H54 (cell line): Measurements from ENCODE around the gene GRIK2.

Source experiments
- DNase-seq: peaks from one replicate; pipeline ENCODE4 v3.0.0; 2011; ENCODE audit warnings: low spot score, mixed read lengths; ENCODE audit not compliant: insufficient read length
- FAIRE-seq: peaks from 3 replicates; lab custom pipeline; 2011; peaks lifted over from hg19 to GRCh38; lab: Jason Lieb, UNC
- POLR2A ChIP-seq: IDR thresholded peaks from 2 replicates; pipeline ENCODE4 v1.6.1; 2011; ENCODE audit warnings: low read depth, mild to moderate bottlenecking, low read length

Gene GRIK2

GRCh38 chr6:101522254-101522653, 128.7 kb downstream of the GRIK2 start:
- no peak for TF ChIP-seq POLR2A
- no peak for FAIRE-seq

DNA sequence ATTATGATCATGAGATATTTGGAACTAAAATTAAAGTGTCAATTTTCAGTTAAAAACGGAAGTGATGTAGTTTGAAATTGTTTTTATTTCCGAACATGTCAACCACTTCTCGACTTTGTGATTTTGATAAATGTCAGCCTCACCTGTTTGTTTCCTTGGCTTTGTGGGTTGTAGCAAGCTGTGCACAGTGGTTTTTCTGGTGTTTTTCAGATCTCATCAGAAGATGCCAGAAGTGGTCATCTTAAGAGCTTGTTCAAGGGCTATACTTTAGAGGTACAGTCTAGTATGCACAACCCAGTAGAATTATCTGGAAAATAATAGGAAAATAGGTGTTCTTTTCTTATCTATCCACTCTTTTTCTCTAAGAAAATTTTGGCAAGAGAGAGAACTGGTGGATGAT, 134.0 kb downstream of the GRIK2 start:
- no peak for TF ChIP-seq POLR2A
- no peak for DNase-seq
- FAIRE-seq = no peak

More at GRCh38 chr6:101522254-101522653, 128.7 kb downstream of the GRIK2 start:
- DNase-seq = no peak

GRCh38 chr6:101528801-101529200, 135.3 kb downstream of the GRIK2 start:
- FAIRE-seq (no peak), DNase-seq (no peak)
- TF ChIP-seq POLR2A = no peak

DNA sequence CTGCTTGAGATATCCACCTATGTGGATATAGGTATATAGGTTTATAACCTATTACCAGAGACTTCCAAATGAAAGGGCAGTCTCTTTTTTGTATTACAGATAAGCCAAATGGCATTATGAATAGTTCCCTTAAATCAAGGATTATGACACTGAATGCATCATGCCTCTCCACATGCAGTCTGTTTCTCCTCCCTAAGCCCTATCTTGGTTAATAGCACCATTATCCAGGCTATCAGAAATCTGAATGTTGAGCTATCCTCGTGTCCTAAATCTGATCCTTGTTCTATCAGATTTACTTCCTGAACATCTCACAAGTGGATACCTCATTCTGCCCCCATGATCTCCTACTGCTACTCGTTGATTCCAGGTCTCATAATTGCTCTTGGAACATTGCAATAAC, 138.0 kb downstream of the GRIK2 start:
- TF ChIP-seq POLR2A = no peak
- FAIRE-seq = no peak
- no peak for DNase-seq

DNA sequence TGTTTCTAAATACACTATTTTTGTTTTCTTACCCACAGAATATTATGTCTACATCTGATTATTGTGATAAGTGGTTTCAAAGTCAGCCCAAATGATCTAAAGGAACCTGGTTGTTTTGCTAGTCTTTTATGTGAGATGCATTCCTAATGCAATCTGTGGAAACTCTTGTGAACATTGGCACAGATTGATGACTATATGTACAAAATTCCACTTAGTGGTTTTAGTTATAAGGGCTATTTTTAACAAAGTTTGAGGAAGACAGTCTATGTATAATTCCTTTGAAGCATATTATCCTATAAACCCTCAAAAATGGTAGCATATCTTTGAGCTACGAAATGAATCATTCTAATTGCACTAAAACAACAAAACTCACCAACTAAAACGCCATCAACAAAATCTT, 140.9 kb downstream of the GRIK2 start:
- DNase-seq (no peak), FAIRE-seq (no peak)
- TF ChIP-seq POLR2A = no peak

DNA sequence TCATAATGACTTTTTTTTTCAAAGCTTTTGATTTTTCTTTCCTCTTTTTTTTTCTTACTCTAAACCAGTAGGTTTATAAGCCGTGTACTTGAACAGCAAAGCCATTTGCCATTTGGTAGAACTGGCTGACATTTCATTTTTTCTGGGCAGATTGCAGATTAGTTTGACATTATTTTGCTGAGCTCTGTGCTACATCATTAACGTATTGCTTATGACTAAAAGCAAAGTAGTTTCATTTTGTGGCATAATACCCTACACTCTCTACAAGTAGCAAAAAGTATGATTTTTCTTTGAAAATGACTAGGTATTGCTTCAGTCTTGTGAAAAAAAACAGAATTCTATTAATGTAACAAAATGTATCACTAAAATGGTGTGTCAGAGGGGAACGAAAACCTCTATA, 141.3 kb downstream of the GRIK2 start:
- FAIRE-seq = no peak
- no peak for TF ChIP-seq POLR2A
- DNase-seq = no peak

GRCh38 chr6:101537753-101538316, 144.3 kb downstream of the GRIK2 start:
- TF ChIP-seq POLR2A = no peak
- FAIRE-seq = no peak
- DNase-seq = no peak

DNA sequence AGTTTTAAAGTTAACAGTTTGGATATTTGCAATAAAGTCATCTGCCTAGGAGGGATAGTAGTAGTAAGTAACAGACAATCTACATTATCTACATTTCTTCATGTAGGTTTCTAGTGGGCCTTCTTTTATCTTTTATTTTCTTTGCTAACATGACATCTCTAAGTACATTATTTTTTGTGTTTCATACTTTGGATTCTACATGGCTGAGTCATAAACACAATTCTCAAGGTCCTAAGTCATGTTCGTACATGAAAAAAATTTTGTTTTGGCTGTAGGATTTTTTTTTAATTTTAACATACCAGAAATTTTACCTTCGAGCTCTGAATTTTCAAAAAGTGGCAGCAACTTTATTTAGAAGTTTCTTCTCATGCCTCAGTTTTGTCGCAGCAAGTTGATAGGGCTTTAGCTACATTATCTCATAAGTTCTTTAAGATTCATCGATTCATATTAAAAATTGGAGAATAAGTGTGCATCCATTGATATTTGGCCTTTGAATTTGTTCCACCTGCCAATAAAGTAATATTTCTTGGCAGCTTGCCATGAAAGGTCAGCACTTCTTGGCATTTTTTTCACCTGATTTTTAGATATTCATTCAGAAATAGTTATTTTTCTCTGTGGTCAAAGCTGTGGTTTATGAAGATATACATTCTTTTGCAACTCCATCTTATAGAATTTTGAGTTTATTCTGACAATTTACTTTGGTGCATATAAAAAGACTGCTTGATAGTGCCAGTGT, 146.2 kb downstream of the GRIK2 start:
- FAIRE-seq = no peak
- TF ChIP-seq POLR2A = no peak
- DNase-seq = no peak

GRCh38 chr6:101541894-101542293, 148.4 kb downstream of the GRIK2 start:
- TF ChIP-seq POLR2A = no peak
- FAIRE-seq = no peak
- no peak for DNase-seq

DNA sequence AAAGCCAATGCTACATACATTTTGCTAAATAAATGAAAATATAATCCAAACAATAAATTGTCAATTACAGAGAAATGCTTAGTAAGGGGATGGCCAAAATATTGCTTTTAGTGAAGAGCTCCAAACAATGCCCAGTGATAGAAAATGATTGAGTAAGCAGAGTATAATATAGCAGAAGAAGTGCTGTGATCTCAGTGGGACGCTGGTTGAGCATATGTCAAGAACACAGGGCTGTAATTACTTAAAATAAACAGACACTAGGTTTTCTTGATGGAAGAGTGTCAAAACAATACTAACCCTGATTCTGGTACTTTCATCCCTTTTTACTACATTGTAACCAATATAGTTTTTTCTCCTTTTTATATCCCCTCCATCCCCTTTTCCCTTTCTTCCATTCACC, 150.3 kb downstream of the GRIK2 start:
- no peak for TF ChIP-seq POLR2A
- FAIRE-seq (no peak), DNase-seq (no peak)

DNA sequence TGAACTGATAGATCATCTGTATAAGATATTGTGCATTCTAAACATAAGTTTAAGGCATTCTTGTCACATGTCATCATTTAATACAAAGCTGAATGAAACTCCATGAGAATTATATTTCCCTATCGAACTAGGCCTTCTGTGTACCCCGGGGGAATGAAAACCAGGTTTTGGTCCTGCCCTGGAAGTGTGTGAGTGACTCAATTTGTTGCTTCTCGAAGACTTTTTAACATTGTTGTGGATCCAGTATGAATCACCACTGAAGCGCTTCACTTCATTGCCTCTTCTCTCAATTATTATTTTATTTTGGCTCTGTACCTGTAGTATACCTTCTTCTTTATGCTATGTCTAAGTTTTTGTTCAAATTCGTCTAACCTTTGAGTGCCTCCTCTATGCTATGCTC, 150.8 kb downstream of the GRIK2 start:
- DNase-seq (no peak), FAIRE-seq (peak; percentile 36)
- TF ChIP-seq POLR2A = no peak

- DNase-seq (no peak), FAIRE-seq (no peak)
- TF ChIP-seq POLR2A = no peak
Observed at GRCh38 chr6:101545191-101545590, 151.7 kb downstream of the GRIK2 start.

DNA sequence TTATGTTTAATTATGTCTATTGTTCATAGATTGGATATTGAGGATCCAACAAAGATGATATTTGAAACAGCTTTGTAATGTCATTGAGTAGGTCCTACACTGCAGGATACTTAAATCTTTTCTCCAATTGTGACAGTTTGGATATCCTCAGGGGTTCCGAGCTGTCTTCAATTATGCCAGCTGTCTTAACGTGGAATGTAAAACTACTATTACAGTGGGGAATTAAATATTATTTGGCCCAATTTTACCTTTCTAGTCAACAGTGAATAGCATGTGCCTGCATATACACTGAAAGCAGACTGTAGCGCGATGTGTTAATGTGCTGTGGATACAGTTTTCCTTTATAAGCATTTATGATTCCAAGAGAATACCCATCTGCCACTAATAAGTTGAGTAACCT, 156.9 kb downstream of the GRIK2 start:
- TF ChIP-seq POLR2A = no peak
- no peak for DNase-seq
- no peak for FAIRE-seq

DNA sequence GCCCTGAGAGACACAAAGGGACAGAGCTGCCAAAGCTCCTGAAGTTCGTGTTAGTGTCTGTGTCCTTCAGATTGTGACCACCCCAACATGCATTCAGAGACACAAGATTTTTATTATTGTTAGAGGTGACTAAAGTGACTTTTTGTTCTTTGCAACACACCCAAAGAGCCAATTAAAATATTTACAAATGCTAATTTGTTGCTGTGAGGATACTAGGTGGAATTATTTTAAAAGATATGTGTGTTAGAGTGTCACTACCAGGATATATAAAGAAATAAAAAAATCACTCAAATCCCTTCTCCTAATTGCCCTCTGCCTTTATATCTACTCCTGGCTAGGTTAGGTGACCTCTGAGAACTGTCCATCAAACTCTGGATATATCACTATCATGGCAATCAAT, 160.7 kb downstream of the GRIK2 start:
- DNase-seq = no peak
- FAIRE-seq = no peak
- no peak for TF ChIP-seq POLR2A

DNA sequence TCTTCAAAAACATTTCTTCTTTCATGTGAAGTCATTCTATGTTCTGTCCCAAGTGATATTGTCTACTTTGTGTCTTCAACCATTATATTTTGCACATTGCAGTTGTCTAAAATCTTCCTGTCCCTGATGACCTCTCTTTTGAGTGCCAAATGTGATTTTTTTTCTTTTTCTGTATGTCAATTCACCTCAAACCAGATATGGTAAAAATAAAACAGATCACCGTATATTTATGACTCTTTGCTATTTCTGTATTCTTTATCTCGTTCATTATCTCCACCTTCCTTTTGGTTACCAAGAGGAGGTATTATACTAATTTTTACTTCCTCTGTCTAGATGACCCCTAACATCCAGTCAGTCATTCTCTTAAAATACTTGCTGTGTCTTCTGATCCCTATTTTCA, 165.2 kb downstream of the GRIK2 start:
- TF ChIP-seq POLR2A = no peak
- FAIRE-seq = no peak

More for the DNA sequence above, 165.2 kb downstream of the GRIK2 start:
- no peak for DNase-seq
